Mesothelial cell of epicardium (in vitro differentiated cells): ENCODE measurements around the gene DDX53. TPM values are rescaled to one million over a fixed set of nuclear protein-coding genes. Genes with fewer than 3 reads are reported as not detected.

ENCODE experiments used
- DNase-seq, 2 experiments: peaks; one replicate each; pipeline ENCODE4 v3.0.0; 2021; ENCODE audit warnings: low spot score in 2 of 2; ENCODE audit not compliant: unreplicated experiment in 2 of 2
- H3K27ac Mint-ChIP-seq: 2 replicates; pipeline ENCODE4 v1.8.0; 2021; ENCODE audit warnings: mixed read lengths
- H3K27me3 Mint-ChIP-seq: 2 replicates; pipeline ENCODE4 v1.8.0; 2021; ENCODE audit warnings: low read depth, mixed read lengths
- H3K36me3 Mint-ChIP-seq: 2 replicates; pipeline ENCODE4 v1.8.0; 2021; ENCODE audit warnings: mixed read lengths
- H3K4me1 Mint-ChIP-seq: 2 replicates; pipeline ENCODE4 v1.8.0; 2021; ENCODE audit warnings: mixed read lengths
- H3K4me3 Mint-ChIP-seq: 2 replicates; pipeline ENCODE4 v1.8.0; 2021; ENCODE audit warnings: mild to moderate bottlenecking, moderate library complexity, mixed read lengths
- H3K9me3 Mint-ChIP-seq: 2 replicates; pipeline ENCODE4 v1.8.0; 2021; ENCODE audit warnings: mixed read lengths
- total RNA-seq: library from RNA; stranded (reverse); gene quantifications from 3 replicates; pipeline ENCODE4 v1.2.1, GENCODE V29; 2021
- TF ChIP-seq, protein P1 (sequence below): fragments of 200-600 bp; sonication (generic); IDR thresholded peaks from one replicate; pipeline ENCODE4 v1.5.0; 2021; ENCODE audit warnings: antibody characterized with exemption; ENCODE audit not compliant: unreplicated experiment

The DDX53 gene
- total RNA-seq, 1 donor from 2014 or later, result not detected

DNA sequence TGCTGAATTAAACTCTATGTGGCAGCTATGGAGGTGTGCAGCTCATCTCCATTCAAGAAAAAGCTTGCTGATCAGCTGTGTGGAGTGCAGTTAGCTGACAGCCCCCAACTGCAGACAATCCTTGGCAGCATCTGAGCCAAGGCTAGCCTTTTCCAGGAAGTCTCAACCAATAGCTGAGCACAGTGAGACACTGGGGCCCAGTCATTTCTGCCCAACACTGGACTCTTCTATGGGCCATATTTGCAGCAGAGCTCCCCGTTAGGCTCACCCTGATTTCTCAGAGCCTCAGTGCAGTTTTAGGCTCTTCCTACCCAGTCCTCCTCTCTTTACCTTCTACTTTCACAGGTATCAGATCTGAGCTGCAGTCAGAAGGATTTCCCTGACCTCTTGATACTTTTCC, 12.9 kb downstream of the DDX53 start:
- peaks cover 33% of the 10 kb centered on the region for H3K4me1 Mint-ChIP-seq
- no peaks in the 10 kb centered on the region for H3K36me3 Mint-ChIP-seq
- no peaks in the 10 kb centered on the region for H3K27me3 Mint-ChIP-seq
- peak overlapping the region; percentile 43 for H3K27ac Mint-ChIP-seq
- H3K4me3 Mint-ChIP-seq, result no peak overlapping the region
- peaks cover 29% of the 10 kb centered on the region for H3K9me3 Mint-ChIP-seq
- TF ChIP-seq, protein P1, sequence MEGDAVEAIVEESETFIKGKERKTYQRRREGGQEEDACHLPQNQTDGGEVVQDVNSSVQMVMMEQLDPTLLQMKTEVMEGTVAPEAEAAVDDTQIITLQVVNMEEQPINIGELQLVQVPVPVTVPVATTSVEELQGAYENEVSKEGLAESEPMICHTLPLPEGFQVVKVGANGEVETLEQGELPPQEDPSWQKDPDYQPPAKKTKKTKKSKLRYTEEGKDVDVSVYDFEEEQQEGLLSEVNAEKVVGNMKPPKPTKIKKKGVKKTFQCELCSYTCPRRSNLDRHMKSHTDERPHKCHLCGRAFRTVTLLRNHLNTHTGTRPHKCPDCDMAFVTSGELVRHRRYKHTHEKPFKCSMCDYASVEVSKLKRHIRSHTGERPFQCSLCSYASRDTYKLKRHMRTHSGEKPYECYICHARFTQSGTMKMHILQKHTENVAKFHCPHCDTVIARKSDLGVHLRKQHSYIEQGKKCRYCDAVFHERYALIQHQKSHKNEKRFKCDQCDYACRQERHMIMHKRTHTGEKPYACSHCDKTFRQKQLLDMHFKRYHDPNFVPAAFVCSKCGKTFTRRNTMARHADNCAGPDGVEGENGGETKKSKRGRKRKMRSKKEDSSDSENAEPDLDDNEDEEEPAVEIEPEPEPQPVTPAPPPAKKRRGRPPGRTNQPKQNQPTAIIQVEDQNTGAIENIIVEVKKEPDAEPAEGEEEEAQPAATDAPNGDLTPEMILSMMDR, result no peak
- no peak for DNase-seq

DNA sequence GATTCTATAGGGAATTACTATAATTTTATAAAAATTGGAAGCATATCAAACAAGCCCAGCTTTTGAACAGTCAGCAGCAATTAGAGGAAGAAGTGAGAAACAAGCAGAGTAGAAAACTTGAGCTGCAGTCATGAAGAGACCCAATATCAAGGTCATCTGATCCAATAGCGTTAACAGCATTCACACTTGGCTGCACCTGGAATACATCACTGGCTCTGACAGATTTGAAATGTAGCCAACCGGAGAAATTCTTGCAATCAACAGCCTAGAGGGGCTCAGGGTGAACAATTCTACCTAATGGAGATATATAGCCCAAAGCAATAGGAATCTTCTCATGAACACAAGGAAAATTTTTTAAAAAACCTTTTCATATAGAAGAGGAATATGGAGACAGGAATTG, 13.6 kb downstream of the DDX53 start:
- H3K4me1 Mint-ChIP-seq, result peaks cover 32% of the 10 kb centered on the region
- H3K36me3 Mint-ChIP-seq, result no peaks in the 10 kb centered on the region
- H3K27ac Mint-ChIP-seq, result no peak overlapping the region
- DNase-seq, result no peak
- H3K9me3 Mint-ChIP-seq, result peaks cover 25% of the 10 kb centered on the region
- TF ChIP-seq, protein P1, result no peak
- no peaks in the 10 kb centered on the region for H3K27me3 Mint-ChIP-seq
- no peak overlapping the region for H3K4me3 Mint-ChIP-seq

DNA sequence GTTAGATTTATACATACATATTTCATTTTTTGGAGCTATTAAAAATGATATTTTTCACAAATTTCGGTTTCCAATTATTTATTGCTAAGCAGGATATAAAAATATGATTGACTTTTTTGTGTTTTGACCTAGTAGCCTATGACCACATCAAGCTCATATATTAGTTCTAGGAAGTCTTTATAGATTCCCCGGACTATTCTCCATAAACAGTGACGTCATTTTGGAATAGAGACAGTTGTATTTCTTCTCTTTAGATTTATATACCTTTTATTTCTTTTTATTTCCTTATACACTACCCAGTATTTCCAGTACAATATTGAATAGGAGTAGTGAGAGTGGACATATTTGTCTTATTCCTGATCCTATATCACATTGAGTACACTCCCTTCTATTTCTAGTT, 31.8 kb downstream of the DDX53 start:
- DNase-seq, result no peak
- Mint-ChIP-seq H3K36me3 (no peaks in the 10 kb centered on the region), H3K27me3 (no peaks in the 10 kb centered on the region), H3K4me3 (no peak overlapping the region), H3K9me3 (peaks cover 43% of the 10 kb centered on the region), H3K4me1 (no peaks in the 10 kb centered on the region), H3K27ac (no peak overlapping the region)
- TF ChIP-seq, protein P1, result no peak

DNA sequence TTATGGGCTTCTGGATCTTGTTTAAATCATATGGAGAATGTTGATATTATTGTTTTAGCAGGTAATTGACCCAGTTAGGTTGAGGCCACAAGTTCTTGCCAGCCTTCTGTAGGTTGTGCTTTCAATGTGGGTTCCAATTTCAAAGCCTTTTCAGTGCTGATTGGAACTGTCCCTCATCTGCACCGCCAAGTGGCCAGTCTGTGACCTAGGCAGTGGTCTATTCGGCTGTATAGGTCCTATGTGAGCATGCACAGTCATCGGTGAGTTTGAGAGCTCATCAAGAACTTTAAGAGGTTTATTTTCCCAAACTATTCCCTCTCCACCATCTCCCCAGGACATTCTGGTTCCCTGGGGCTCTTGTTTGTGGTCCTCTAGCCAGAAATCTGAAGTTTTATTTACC, 35.7 kb downstream of the DDX53 start:
- Mint-ChIP-seq H3K4me1 (no peaks in the 10 kb centered on the region), H3K27ac (no peak overlapping the region), H3K9me3 (peaks cover 31% of the 10 kb centered on the region), H3K36me3 (no peaks in the 10 kb centered on the region), H3K4me3 (no peak overlapping the region), H3K27me3 (no peaks in the 10 kb centered on the region)
- no peak for DNase-seq
- TF ChIP-seq, protein P1, result no peak

DNA sequence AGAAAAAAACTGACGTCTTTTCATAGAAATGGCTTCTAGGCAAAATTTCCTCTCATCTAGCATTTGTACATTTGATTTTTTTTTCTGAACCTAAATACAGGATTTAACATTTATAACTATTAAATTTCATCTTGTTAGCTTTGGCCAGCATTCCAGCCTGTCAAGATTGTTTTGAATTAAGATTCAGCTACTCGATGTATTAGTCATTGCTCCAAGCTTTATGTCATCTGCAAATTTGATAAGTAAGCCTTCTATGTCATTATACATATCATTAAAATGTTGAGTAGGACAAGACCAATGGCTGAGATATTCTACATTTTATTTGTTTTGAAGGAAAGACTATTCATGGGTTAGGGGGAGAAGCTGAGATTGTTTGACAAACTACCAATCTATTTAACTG, 46.7 kb downstream of the DDX53 start:
- TF ChIP-seq, protein P1, result no peak
- no peak overlapping the region for H3K27ac Mint-ChIP-seq
- no peak for DNase-seq

More for the DNA sequence above, 46.7 kb downstream of the DDX53 start:
- H3K36me3 Mint-ChIP-seq, result no peaks in the 10 kb centered on the region
- H3K27me3 Mint-ChIP-seq, result no peaks in the 10 kb centered on the region
- H3K9me3 Mint-ChIP-seq, result peaks cover 13% of the 10 kb centered on the region
- peaks cover 7% of the 10 kb centered on the region for H3K4me1 Mint-ChIP-seq
- H3K4me3 Mint-ChIP-seq, result no peak overlapping the region
